GM10847 (cell line): Measurements from ENCODE around the gene CSNK1A1.

Experiments used
- POLR2A ChIP-seq: IDR thresholded peaks from 2 replicates; pipeline ENCODE4 v1.6.1; 2011; ENCODE audit not compliant: insufficient read length; ENCODE audit errors: extremely low read depth

Gene CSNK1A1

GRCh38 chr5:149551227-149552037, at the start of gene CSNK1A1:
TSS of gene CSNK1A1 (minus strand) at chr5:149551439. CDS start at chr5:149550964, 475 bp downstream.
- TF ChIP-seq POLR2A, result peak; percentile 95

GRCh38 chr5:149600932-149601331, 49.7 kb upstream of the CSNK1A1 start:
- no peak for TF ChIP-seq POLR2A

GRCh38 chr5:149599375-149599774, 48.1 kb upstream of the CSNK1A1 start:
- no peak for TF ChIP-seq POLR2A

GRCh38 chr5:149598966-149599365, 47.7 kb upstream of the CSNK1A1 start:
- TF ChIP-seq POLR2A, result no peak

- TF ChIP-seq POLR2A, result no peak
Measured at GRCh38 chr5:149597618-149598017, 46.4 kb upstream of the CSNK1A1 start.

- TF ChIP-seq POLR2A, result no peak
Measured at GRCh38 chr5:149596712-149597111, 45.5 kb upstream of the CSNK1A1 start.

GRCh38 chr5:149594206-149594895, 43.1 kb upstream of the CSNK1A1 start:
- no peak for TF ChIP-seq POLR2A

- TF ChIP-seq POLR2A, result no peak
Measured at GRCh38 chr5:149593370-149593769, 42.1 kb upstream of the CSNK1A1 start.

- TF ChIP-seq POLR2A, result no peak
Measured at GRCh38 chr5:149588936-149589335, 37.7 kb upstream of the CSNK1A1 start.

GRCh38 chr5:149586708-149587318, 35.6 kb upstream of the CSNK1A1 start:
- TF ChIP-seq POLR2A, result no peak

- no peak for TF ChIP-seq POLR2A
Measured at GRCh38 chr5:149585910-149586309, 34.7 kb upstream of the CSNK1A1 start.

GRCh38 chr5:149584121-149584520, 32.9 kb upstream of the CSNK1A1 start:
- TF ChIP-seq POLR2A, result no peak

GRCh38 chr5:149583394-149583793, 32.2 kb upstream of the CSNK1A1 start:
- TF ChIP-seq POLR2A, result no peak

GRCh38 chr5:149581931-149582768, 30.9 kb upstream of the CSNK1A1 start:
- no peak for TF ChIP-seq POLR2A
